Measurements from ENCODE around the gene GNA15.
"Not testable (repeated sequence)": the region's sequence is repeated elsewhere in the genome, so short reads cannot be mapped to it uniquely, and the experiment has no call there.

GNA15 gene

DNA sequence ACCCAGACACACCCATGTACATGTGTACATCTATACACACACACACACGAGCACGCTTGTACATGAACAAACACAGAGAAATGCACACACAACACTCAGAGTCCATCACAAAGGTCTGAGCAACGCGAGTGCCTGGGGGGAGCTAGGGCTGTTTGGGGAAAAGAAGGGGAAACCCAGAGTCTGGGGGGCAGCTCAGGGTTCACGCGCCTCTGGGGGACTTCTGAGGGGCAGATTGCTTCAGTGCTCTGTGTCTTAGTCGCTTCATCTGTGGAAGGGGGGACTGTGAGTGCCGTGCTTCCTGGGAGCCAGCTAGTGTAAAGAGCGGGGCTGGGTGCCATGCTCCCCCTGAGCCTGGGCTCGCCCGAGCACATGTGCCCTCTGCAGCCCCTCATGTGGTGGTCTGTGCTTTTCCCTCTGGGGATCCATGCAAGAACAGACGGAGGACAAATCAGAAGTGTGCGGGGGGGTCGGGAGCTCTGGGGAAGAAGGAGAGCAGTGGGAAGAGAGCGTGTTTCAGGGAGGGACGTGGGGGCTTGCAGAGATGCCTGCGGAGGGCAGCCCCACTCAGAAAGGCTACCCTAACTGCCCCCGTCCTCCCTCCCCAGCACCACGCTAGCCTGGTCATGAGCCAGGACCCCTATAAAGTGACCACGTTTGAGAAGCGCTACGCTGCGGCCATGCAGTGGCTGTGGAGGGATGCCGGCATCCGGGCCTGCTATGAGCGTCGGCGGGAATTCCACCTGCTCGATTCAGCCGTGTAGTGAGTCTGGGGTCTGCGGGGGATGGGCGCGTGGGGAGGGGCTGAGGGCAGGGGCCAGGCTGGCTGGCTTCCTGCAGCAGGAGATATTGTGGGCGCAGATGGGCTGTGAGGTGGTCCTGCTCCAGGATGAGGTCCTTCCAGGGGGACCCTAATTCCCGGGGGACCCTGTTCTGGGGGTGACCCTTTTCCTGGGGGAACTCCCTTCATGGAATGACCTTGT is 14.0 kb downstream of the GNA15 start:
- no peak for DNase-seq (ENCODE audit: low read depth)

DNA sequence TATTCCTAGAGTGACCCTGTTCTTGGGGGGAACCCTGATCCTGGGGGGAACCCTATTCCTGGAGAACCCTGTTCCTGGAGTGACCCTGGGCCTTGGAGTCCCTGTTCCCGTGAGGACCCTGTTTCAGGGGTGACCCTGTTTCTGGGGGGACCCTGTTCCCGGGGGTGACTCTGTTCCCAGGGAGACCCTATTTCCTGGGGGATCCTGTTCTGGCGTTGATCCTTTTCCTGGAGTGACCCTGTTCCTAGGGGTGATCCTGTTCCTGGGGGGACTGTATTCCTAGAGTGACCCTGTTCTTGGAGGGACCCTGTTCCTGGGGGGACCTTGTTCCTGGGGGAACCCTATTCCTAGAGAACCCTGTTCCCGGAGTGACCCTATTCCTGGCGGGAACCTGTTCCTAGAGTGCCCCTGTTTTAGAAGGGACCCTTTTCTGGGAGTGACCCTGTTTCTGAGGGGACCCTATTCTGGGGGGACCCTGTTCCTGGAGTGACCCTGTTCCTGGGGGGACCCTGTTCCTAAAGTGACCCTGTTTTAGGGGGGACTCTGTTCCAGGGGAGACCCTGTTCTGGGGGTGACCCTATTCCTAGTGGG is 15.0 kb downstream of the GNA15 start:
- DNase-seq (ENCODE audit: low read depth), result no peak

GRCh38 chr19:3151563-3152418 is 16.0 kb downstream of the GNA15 start:
- no peak for DNase-seq (ENCODE audit: low read depth)

- DNase-seq (ENCODE audit: low read depth), result no peak
Measured at GRCh38 chr19:3152419-3152780, 16.6 kb downstream of the GNA15 start.

DNA sequence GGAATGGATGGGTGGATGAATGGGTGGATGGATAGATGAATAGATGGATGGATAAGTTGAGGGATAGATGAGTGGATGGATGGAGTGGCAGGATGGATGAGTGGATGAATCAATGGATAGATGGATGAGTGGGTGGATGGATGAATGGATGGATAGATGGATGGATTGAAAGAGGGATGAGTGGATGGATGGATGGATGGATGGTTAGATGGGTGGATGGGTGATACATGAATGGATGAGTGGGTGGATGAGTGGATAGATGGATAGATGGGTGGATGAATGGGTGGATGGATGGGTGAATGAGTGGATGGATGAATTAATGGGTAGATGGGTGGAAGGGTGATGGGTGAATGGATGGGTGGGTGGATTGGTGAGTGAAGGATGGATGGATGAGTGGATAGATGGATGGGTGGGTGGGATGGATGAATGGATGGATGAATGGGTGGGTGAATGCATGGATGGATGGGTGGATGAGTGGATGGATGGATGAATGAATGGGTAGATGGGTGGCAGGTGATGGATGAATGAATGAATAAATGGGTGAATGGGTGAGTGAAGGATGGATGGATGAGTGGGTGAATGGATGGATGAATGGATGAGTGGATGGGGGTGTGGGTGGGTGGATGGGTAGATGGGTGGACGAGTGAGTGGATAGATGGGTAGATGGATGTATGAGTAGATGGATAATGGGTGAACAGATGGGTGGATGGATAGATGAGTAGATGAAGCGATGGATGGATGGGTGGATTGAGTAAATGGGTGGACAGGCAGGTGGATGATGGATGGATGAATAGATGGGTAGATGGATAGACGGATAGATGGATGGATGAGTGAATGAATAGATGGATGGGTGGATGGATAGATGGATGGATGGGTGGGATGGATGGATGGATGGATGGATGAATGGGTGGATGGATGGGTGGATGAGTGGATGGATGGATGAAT is 17.7 kb downstream of the GNA15 start:
- no peak for DNase-seq (ENCODE audit: low read depth)

DNA sequence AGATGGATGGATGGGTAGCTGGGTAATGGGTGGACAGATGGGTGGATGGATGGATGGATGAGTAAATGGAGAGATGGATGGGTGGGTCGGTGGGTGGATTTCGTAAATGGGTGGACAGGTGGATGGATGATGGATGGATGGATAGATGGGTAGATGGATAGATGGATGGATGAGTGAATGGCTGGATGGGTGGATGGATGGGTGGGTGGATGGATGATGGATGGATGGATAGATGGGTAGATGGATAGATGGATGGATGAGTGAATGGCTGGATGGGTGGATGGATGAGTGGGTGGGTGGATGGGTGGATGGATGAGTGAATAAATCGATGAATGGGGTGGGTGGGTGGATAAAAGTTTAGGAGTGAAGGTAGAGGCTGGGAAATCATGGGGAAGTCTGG is 18.6 kb downstream of the GNA15 start:
- not testable (repeated sequence) for DNase-seq (ENCODE audit: low read depth)

- DNase-seq (ENCODE audit: low read depth), result peak; percentile 98
Measured at GRCh38 chr19:3154957-3155736, 19.3 kb downstream of the GNA15 start.

DNA sequence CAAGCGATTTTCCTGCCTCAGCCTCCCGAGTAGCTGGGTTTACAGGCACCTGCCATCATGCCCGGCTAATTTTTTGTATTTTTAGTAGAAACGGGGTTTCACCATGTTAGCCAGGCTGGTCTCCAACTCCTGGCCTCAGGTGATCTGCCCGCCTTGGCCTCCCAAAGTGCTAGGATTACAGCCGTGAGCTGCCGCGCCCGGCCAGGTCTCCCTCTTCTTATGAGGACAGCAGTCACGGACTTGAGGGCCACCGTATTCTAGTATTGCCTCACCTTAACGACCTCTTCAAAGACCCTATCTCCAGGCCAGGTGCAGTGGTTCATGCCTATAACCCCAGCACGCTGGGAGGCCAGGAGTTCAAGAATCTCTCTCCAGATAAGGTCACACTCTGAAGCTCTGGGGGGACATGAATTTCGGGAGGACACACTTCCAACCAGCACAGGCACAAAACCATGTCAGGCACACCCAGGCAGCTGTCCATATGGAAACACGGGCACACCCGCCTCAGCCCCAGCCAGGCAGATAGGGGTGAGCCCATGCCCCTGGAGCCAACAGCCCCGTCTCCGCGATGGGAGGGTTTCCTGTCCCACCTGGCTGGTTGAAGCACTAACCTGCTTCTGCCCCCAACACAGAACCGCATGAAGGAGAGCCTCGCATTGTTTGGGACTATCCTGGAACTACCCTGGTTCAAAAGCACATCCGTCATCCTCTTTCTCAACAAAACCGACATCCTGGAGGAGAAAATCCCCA is 21.4 kb downstream of the GNA15 start:
- no peak for DNase-seq (ENCODE audit: low read depth)

DNA sequence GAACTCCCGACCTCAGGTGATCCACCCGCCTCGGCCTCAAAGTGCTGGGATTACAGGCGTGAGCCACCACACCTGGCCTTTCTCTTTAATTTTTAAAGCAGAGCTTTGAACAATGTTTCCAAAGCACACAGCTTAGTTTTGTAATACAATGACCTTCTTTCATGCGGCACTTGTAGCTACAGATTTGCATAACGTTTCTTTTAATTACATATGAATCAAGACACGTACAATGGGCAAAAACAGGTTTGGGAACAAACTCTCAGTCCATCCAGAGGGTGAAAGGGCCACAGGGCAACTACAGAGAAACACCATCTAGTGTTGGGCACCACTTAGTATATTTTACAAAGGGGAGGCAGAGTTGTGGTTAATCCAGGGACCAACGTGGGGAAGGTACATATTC is 23.7 kb downstream of the GNA15 start:
- DNase-seq (ENCODE audit: low read depth), result no peak

DNA sequence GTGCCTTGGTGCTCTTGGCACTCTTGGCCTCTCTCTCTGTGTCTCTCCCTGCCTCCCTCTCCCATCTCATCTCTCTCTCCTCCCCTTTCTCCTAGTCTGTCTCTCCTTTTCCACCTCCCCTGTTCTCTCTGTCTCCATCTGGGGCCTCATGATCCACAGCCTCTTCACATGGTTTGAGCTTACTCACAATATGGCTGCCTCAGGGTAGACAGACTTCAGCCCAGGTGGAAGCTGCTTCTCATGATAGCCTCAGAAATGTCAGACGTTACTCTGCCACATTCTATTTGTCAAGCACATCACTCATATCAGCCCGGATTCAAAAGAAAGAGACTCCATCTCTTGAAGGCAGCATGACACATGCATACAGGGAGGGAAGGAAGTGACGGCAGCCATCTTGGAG is 24.4 kb downstream of the GNA15 start:
- no peak for DNase-seq (ENCODE audit: low read depth)

DNA sequence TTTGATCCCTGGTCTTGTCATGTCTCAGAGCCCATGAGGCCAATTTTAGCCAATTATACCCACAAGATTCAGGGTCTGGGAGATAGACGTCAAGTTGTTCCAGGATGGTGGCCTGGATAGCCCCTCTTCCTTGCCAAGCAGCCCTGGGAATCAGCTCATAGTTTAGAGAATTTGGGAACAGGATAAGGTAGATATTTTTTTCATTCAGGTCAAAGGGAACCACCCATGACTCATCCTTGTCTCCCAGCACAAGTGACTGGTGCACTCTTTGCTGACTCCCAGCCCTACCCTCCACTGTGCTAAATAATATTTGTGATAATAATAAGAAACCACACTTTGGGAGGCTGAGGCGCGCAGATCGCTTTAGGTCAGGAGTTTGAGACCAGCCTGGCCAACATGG is 25.6 kb downstream of the GNA15 start:
- no peak for DNase-seq (ENCODE audit: low read depth)

DNA sequence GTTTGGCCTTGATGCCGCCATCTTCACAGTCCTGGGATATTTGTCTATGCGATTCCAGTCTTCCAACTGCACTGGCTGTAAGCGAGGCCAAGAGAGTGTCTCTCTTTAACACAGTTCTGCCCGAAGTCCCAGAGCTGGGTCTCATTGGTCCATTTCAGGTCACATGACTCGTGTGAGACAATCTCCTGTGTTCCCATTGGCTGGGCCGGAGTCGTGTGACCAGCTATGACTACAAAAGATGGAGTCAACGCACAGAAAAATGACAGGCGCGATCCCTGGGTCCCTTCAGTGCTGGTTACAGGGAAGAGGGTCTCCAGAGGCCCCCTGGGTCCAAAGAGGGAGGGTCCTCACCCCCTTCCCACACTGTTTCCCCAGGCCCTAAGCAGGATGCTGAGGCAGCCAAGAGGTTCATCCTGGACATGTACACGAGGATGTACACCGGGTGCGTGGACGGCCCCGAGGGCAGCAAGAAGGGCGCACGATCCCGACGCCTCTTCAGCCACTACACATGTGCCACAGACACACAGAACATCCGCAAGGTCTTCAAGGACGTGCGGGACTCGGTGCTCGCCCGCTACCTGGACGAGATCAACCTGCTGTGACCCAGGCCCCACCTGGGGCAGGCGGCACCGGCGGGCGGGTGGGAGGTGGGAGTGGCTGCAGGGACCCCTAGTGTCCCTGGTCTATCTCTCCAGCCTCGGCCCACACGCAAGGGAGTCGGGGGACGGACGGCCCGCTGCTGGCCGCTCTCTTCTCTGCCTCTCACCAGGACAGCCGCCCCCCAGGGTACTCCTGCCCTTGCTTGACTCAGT is 26.8 kb downstream of the GNA15 start:
- DNase-seq (ENCODE audit: low read depth), result no peak

DNA sequence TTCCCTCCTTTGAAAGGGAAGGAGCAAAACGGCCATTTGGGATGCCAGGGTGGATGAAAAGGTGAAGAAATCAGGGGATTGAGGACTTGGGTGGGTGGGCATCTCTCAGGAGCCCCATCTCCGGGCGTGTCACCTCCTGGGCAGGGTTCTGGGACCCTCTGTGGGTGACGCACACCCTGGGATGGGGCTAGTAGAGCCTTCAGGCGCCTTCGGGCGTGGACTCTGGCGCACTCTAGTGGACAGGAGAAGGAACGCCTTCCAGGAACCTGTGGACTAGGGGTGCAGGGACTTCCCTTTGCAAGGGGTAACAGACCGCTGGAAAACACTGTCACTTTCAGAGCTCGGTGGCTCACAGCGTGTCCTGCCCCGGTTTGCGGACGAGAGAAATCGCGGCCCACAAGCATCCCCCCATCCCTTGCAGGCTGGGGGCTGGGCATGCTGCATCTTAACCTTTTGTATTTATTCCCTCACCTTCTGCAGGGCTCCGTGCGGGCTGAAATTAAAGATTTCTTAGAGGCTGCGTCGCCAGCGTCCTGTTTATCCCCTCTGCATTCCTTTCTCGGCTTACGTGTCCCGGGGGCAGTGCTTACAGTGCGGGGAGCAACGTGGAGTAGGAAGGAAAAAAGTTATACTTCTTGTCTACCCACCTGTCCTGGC is 27.5 kb downstream of the GNA15 start:
- DNase-seq (ENCODE audit: low read depth), result no peak

DNA sequence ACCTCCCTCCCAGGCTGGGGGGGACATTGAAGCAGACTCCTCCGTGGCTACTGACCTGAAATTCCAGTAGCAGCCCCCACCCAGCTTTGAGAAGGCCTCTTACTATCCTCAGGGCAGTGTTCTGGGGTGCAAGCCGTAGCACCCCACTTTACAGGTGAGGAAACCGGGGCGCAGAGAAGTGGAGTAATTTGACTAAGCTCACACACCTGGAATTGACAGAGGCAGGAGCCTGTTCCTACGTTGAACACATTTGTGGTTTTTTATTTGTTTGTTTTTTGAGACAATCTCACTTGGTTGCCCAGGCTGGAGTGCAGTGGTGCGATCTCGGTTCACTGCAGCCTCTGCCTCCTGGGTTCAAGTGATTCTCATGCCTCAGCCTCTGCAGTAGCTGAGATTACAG is 28.1 kb downstream of the GNA15 start:
- DNase-seq (ENCODE audit: low read depth), result no peak

DNA sequence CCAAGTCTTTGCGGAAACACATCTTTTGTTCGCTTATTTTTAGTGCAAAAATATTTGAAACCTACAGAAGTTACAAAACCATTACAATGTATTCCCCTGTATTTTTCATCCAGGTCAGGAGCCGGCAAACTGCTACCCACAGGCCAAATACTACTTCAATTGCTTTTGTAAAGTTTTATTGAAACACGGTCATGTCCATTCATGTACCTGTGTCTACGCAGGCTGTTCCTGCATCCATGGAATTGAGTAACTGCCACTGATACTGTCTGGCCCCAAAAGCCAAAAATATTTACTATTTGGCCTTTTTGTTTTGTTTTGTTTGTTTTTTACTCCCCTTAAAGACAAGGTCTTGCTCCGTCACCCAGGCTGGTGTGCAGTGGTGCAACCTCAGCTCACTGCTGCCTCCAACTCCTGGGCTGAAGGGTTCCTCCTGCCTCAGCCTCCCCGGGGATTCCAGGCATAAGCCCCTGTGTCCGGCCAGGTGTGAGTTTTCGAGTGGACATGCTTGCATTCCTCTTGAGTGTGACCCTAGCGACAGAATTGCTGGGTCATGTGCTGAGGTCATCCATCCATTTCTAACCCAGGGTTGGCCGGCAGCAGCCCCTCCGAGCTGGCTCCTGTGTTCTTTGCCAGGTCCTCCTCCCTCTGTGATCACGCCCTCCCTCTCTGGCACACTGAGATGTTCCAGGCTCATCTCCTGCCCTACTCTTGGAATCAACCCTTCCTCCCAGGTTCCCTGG is 31.9 kb downstream of the GNA15 start:
- no peak for DNase-seq (ENCODE audit: low read depth)

DNA sequence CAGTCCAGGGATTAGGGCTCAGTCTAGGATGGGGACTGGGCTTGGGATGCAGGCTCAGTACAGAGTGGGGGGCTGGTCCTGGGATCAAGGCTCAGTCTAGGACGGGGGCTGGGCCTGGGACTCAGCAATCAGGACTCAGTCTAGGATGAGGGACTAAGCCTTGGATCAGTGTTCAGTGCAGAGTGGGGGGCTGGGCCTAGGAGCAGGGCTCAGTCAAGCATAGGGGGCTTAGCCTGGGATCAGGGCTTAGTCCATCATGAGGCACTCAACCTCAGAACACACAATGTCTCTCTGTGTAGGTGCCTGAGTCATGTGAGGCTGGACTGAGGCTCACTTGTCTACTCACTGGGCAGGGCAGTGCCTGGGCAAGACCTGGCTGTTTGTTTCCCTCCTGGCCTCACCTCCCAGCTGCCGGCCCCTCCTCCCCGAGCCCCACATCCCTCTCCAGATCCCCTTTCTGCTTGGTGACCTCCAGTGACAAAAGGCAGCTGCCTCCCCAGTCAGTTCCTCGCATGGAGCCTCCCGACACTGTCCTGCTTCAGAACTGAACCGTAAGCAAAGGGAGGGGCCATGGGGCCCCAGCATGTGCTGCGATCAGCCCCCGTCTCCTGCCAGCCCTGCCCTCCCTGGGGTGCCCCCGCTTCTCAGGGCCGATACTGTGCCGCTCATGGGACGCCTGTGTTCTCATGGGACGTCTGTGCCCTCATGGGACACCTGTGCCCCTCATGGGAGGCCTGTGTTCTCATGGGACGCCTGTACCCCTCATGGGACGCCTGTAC is 36.2 kb downstream of the GNA15 start:
- DNase-seq (ENCODE audit: low read depth), result no peak

- not testable (repeated sequence) for DNase-seq (ENCODE audit: low read depth)
Measured at GRCh38 chr19:3172673-3173000, 36.8 kb downstream of the GNA15 start.

Measured in GM04503 (cell line).